Smooth muscle cell of the brain vasculature (primary cell): Measurements from ENCODE around the gene ARHGEF4.
A peak's percentile ranks its signal among the peaks of the same experiment; 100 is the strongest.

Experiments
- DNase-seq: peaks from one replicate; pipeline ENCODE4 v3.0.0-alpha.2; 2012; ENCODE audit warnings: low read depth, low spot score

Gene ARHGEF4

GRCh38 chr2:130918393-130918792 is 81.7 kb downstream of the ARHGEF4 start:
- no peak for DNase-seq

- peak; percentile 46 for DNase-seq
Measured at GRCh38 chr2:130920415-130921163, 83.9 kb downstream of the ARHGEF4 start.

GRCh38 chr2:130921164-130921476 is 84.4 kb downstream of the ARHGEF4 start:
- no peak for DNase-seq

- no peak for DNase-seq
Measured at GRCh38 chr2:130922417-130922816, 85.7 kb downstream of the ARHGEF4 start.

GRCh38 chr2:130928385-130928784 is 91.7 kb downstream of the ARHGEF4 start:
- no peak for DNase-seq

- no peak for DNase-seq
Measured at GRCh38 chr2:130930740-130931659, 94.3 kb downstream of the ARHGEF4 start.

GRCh38 chr2:130933501-130933900 is 96.8 kb downstream of the ARHGEF4 start:
- no peak for DNase-seq

- DNase-seq: no peak
Measured at GRCh38 chr2:130936451-130936850, 99.7 kb downstream of the ARHGEF4 start.

- no peak for DNase-seq
Measured at GRCh38 chr2:130947967-130948366, 111.3 kb downstream of the ARHGEF4 start.

- no peak for DNase-seq
Measured at GRCh38 chr2:130949954-130950353, 113.2 kb downstream of the ARHGEF4 start.

- no peak for DNase-seq
Measured at GRCh38 chr2:130951018-130951417, 114.3 kb downstream of the ARHGEF4 start.

GRCh38 chr2:130954873-130955272 is 118.2 kb downstream of the ARHGEF4 start:
- no peak for DNase-seq

GRCh38 chr2:130957915-130958314 is 121.2 kb downstream of the ARHGEF4 start:
- DNase-seq: no peak

- DNase-seq: no peak
Measured at GRCh38 chr2:130963196-130963848, 126.6 kb downstream of the ARHGEF4 start.

GRCh38 chr2:130963849-130964793 is 127.4 kb downstream of the ARHGEF4 start:
- DNase-seq: no peak

GRCh38 chr2:130964931-130965330 is 128.2 kb downstream of the ARHGEF4 start:
- no peak for DNase-seq

- DNase-seq: no peak
Measured at GRCh38 chr2:130966149-130966774, 129.5 kb downstream of the ARHGEF4 start.

GRCh38 chr2:130966775-130967490 is 130.2 kb downstream of the ARHGEF4 start:
- no peak for DNase-seq

- DNase-seq: no peak
Measured at GRCh38 chr2:130972410-130972809, 135.7 kb downstream of the ARHGEF4 start.

- no peak for DNase-seq
Measured at GRCh38 chr2:130975729-130976128, 139.0 kb downstream of the ARHGEF4 start.
